Body of pancreas (tissue), 4 donors: ENCODE measurements around the gene CUEDC1.

Source experiments
- CTCF ChIP-seq, 7 experiments: fragments of 450-650 bp in 4 of 7; fragments of 200-600 bp in 3 of 7; sonication (generic) in 3 of 7; IDR thresholded peaks; one replicate each; pipeline ENCODE4 v1.5.1; 2016 to 2019; ENCODE audit warnings: antibody characterized with exemption in 7 of 7
- POLR2A ChIP-seq, 3 donors: fragments of 450-650 bp; IDR thresholded peaks; one replicate each; pipeline ENCODE4 v1.6.1; 2016; ENCODE audit warnings: antibody characterized with exemption in 3 of 3, mild to moderate bottlenecking in 2 of 3

GRCh38 chr17:57931488-57932137 is 23.6 kb downstream of the CUEDC1 start:
- TF ChIP-seq CTCF (IDR thresholded peaks at IDR 0.05), result no peak
- no peak for TF ChIP-seq POLR2A (IDR thresholded peaks at IDR 0.05)
